ENCODE measurements around the gene ADAMTS10.
"Not testable (repeated sequence)": the region's sequence is repeated elsewhere in the genome, so short reads cannot be mapped to it uniquely, and the experiment has no call there.

Gene ADAMTS10

GRCh38 chr19:8592231-8593009 is 18.1 kb downstream of the ADAMTS10 start:
- DNase-seq, result no peak

- no peak for DNase-seq
These were observed 21.3 kb downstream of the ADAMTS10 start for GRCh38 chr19:8589177-8589714.

- no peak for DNase-seq
These were observed 24.4 kb downstream of the ADAMTS10 start for GRCh38 chr19:8585894-8586750.

GRCh38 chr19:8584965-8585893 is 25.3 kb downstream of the ADAMTS10 start:
- no peak for DNase-seq

GRCh38 chr19:8580710-8581281 is 29.7 kb downstream of the ADAMTS10 start:
- DNase-seq, result peak; percentile 38

GRCh38 chr19:8578642-8579265 is 31.8 kb downstream of the ADAMTS10 start:
- DNase-seq, result peak; percentile 40

GRCh38 chr19:8577741-8578140 is 32.8 kb downstream of the ADAMTS10 start:
- no peak for DNase-seq

- no peak for DNase-seq
These were observed 33.3 kb downstream of the ADAMTS10 start, which contains the start of gene MYO1F for GRCh38 chr19:8577247-8577646. TSS of gene MYO1F (minus strand) at chr19:8577442. CDS start at chr19:8577309, 133 bp downstream.

- no peak for DNase-seq
These were observed 34.1 kb downstream of the ADAMTS10 start for GRCh38 chr19:8576273-8576993.

- DNase-seq, result no peak
These were observed 35.0 kb downstream of the ADAMTS10 start for GRCh38 chr19:8575467-8575997.

- DNase-seq, result not testable (repeated sequence)
These were observed 35.9 kb downstream of the ADAMTS10 start for GRCh38 chr19:8574619-8574922.

- DNase-seq, result no peak
These were observed 37.2 kb downstream of the ADAMTS10 start for GRCh38 chr19:8573316-8573715.

- no peak for DNase-seq
These were observed 39.5 kb downstream of the ADAMTS10 start for GRCh38 chr19:8571006-8571411.

- DNase-seq, result no peak
These were observed 41.3 kb downstream of the ADAMTS10 start for GRCh38 chr19:8569066-8569771.

GRCh38 chr19:8567522-8568172 is 42.9 kb downstream of the ADAMTS10 start:
- DNase-seq, result no peak

- DNase-seq, result no peak
These were observed 43.7 kb downstream of the ADAMTS10 start for GRCh38 chr19:8566855-8567254.

- DNase-seq, result not testable (repeated sequence)
These were observed 45.6 kb downstream of the ADAMTS10 start for GRCh38 chr19:8564866-8565265.

- DNase-seq, result no peak
These were observed 49.3 kb downstream of the ADAMTS10 start for GRCh38 chr19:8561075-8561764.

GRCh38 chr19:8558325-8558724 is 52.2 kb downstream of the ADAMTS10 start:
- DNase-seq, result no peak

Data from NCI-H2171 (cell line).